IgD-negative memory B cell (primary cell): Measurements from ENCODE around the gene VASN. TPM values are rescaled to one million over a fixed set of nuclear protein-coding genes. Genes with fewer than 3 reads are reported as not detected.

Source experiments
- H3K27ac Mint-ChIP-seq, 3 donors: one replicate each; pipeline ENCODE4 v1.8.0; 2020 to 2022; ENCODE audit warnings: mild to moderate bottlenecking in 3 of 3, mixed read lengths in 3 of 3, moderate library complexity in 1 of 3
- H3K27me3 Mint-ChIP-seq: one replicate; pipeline ENCODE4 v1.8.0; 2021; ENCODE audit warnings: mixed read lengths
- H3K36me3 Mint-ChIP-seq: one replicate; pipeline ENCODE4 v1.8.0; 2020; ENCODE audit warnings: mild to moderate bottlenecking, mixed read lengths
- H3K4me1 Mint-ChIP-seq, 3 donors: one replicate each; pipeline ENCODE4 v1.8.0; 2020 to 2022; ENCODE audit warnings: mixed read lengths in 3 of 3, mild to moderate bottlenecking in 1 of 3
- H3K4me3 Mint-ChIP-seq, 4 donors: one replicate each; pipeline ENCODE4 v1.8.0; 2020 to 2022; ENCODE audit warnings: mild to moderate bottlenecking in 4 of 4, mixed read lengths in 4 of 4, moderate library complexity in 3 of 4
- H3K9me3 Mint-ChIP-seq, 3 donors: one replicate each; pipeline ENCODE4 v1.8.0; 2020 to 2021; ENCODE audit warnings: mixed read lengths in 3 of 3, mild to moderate bottlenecking in 1 of 3
- polyA plus RNA-seq: library from polyadenylated mRNA; unstranded; fragments of 300-500 nt; fragmentation: Illumina TruSeq; gene quantifications from one replicate; pipeline ENCODE4 v1.2.3, GENCODE V29; 2021

Gene VASN
- polyA plus RNA-seq, 1 donor from 2014 or later = 0.45 TPM

GRCh38 chr16:4356820-4357219 is 14.8 kb upstream of the VASN start:
- Mint-ChIP-seq H3K27me3 (no peaks in the 10 kb centered on the region), H3K36me3 (no peaks in the 10 kb centered on the region), H3K27ac (no peak overlapping the region), H3K9me3 (no peaks in the 10 kb centered on the region), H3K4me1 (peaks cover 0 to 5% (median 4%) of the 10 kb centered on the region in 3 donors), H3K4me3 (no peak overlapping the region)

- Mint-ChIP-seq H3K27me3 (no peaks in the 10 kb centered on the region), H3K36me3 (no peaks in the 10 kb centered on the region), H3K9me3 (no peaks in the 10 kb centered on the region), H3K4me3 (no peak overlapping the region), H3K4me1 (peaks cover 2 to 9% (median 9%) of the 10 kb centered on the region in 3 donors), H3K27ac (no peak overlapping the region)
Measured at GRCh38 chr16:4358236-4358635, 13.4 kb upstream of the VASN start.

- H3K36me3 Mint-ChIP-seq = peaks cover under 1% of the 10 kb centered on the region
- peak overlapping the region in 2 of 3 donors; percentile 74 to 86 for H3K27ac Mint-ChIP-seq
- H3K4me1 Mint-ChIP-seq = peaks cover 3 to 9% (median 8%) of the 10 kb centered on the region in 3 donors
- no peaks in the 10 kb centered on the region for H3K27me3 Mint-ChIP-seq
- H3K9me3 Mint-ChIP-seq = no peaks in the 10 kb centered on the region
- H3K4me3 Mint-ChIP-seq = peak overlapping the region in 2 of 4 donors; percentile 28 to 58
Measured at GRCh38 chr16:4358831-4359561, 12.7 kb upstream of the VASN start.

GRCh38 chr16:4359914-4360313 is 11.7 kb upstream of the VASN start:
- peaks cover 5 to 11% (median 11%) of the 10 kb centered on the region in 3 donors for H3K4me1 Mint-ChIP-seq
- no peaks in the 10 kb centered on the region for H3K9me3 Mint-ChIP-seq
- no peak overlapping the region for H3K4me3 Mint-ChIP-seq
- H3K27me3 Mint-ChIP-seq = no peaks in the 10 kb centered on the region
- H3K36me3 Mint-ChIP-seq = peaks cover 2% of the 10 kb centered on the region
- H3K27ac Mint-ChIP-seq = no peak overlapping the region

GRCh38 chr16:4360538-4361021 is 11.1 kb upstream of the VASN start:
- H3K9me3 Mint-ChIP-seq = no peaks in the 10 kb centered on the region
- no peaks in the 10 kb centered on the region for H3K27me3 Mint-ChIP-seq
- H3K4me3 Mint-ChIP-seq = no peak overlapping the region
- no peak overlapping the region for H3K27ac Mint-ChIP-seq
- H3K4me1 Mint-ChIP-seq = peaks cover 12 to 16% (median 15%) of the 10 kb centered on the region in 3 donors
- H3K36me3 Mint-ChIP-seq = peaks cover 2% of the 10 kb centered on the region

GRCh38 chr16:4361033-4361943 is 10.4 kb upstream of the VASN start:
- no peaks in the 10 kb centered on the region for H3K9me3 Mint-ChIP-seq
- no peaks in the 10 kb centered on the region for H3K27me3 Mint-ChIP-seq
- H3K36me3 Mint-ChIP-seq = peaks cover 2% of the 10 kb centered on the region
- peak overlapping the region in 1 of 3 donors; percentile 16 for H3K27ac Mint-ChIP-seq
- no peak overlapping the region for H3K4me3 Mint-ChIP-seq
- H3K4me1 Mint-ChIP-seq = peaks cover 15 to 16% (median 16%) of the 10 kb centered on the region in 3 donors

GRCh38 chr16:4361944-4362311 is 9.7 kb upstream of the VASN start:
- Mint-ChIP-seq H3K9me3 (no peaks in the 10 kb centered on the region), H3K4me3 (no peak overlapping the region), H3K36me3 (peaks cover 2% of the 10 kb centered on the region), H3K27ac (no peak overlapping the region), H3K4me1 (peaks cover 15 to 19% (median 16%) of the 10 kb centered on the region in 3 donors), H3K27me3 (no peaks in the 10 kb centered on the region)

- Mint-ChIP-seq H3K4me1 (peaks cover 16 to 24% (median 20%) of the 10 kb centered on the region in 3 donors), H3K36me3 (peaks cover 3% of the 10 kb centered on the region), H3K27me3 (no peaks in the 10 kb centered on the region), H3K4me3 (peak overlapping the region in 3 of 4 donors; percentile 55 to 73 (median 72)), H3K27ac (peak overlapping the region; percentile 25 to 89 (median 71)), H3K9me3 (no peaks in the 10 kb centered on the region)
Measured at GRCh38 chr16:4362476-4363135, 9.0 kb upstream of the VASN start.

- Mint-ChIP-seq H3K9me3 (no peaks in the 10 kb centered on the region), H3K27ac (peak overlapping the region; percentile 71 to 94 (median 93)), H3K4me1 (peaks cover 12 to 25% (median 22%) of the 10 kb centered on the region in 3 donors), H3K27me3 (no peaks in the 10 kb centered on the region), H3K4me3 (peak overlapping the region; percentile 59 to 83 (median 77)), H3K36me3 (peaks cover 7% of the 10 kb centered on the region)
Measured at GRCh38 chr16:4364196-4365013, 7.2 kb upstream of the VASN start.

GRCh38 chr16:4365014-4365406 is 6.6 kb upstream of the VASN start:
- no peaks in the 10 kb centered on the region for H3K9me3 Mint-ChIP-seq
- no peaks in the 10 kb centered on the region for H3K27me3 Mint-ChIP-seq
- H3K27ac Mint-ChIP-seq = peak overlapping the region; percentile 71 to 94 (median 93)
- H3K4me1 Mint-ChIP-seq = peaks cover 12 to 25% (median 22%) of the 10 kb centered on the region in 3 donors
- peak overlapping the region; percentile 49 to 63 (median 55) for H3K4me3 Mint-ChIP-seq
- H3K36me3 Mint-ChIP-seq = peaks cover 7% of the 10 kb centered on the region

GRCh38 chr16:4365615-4366014 is 6.0 kb upstream of the VASN start:
- Mint-ChIP-seq H3K4me1 (peaks cover 12 to 25% (median 22%) of the 10 kb centered on the region in 3 donors), H3K9me3 (no peaks in the 10 kb centered on the region), H3K4me3 (peak overlapping the region in 3 of 4 donors; percentile 49 to 65 (median 56)), H3K27me3 (no peaks in the 10 kb centered on the region), H3K27ac (peak overlapping the region in 2 of 3 donors; percentile 93 to 94), H3K36me3 (peaks cover 7% of the 10 kb centered on the region)

- H3K27ac Mint-ChIP-seq = peak overlapping the region in 2 of 3 donors; percentile 93 to 94
- H3K9me3 Mint-ChIP-seq = no peaks in the 10 kb centered on the region
- peaks cover 12 to 25% (median 22%) of the 10 kb centered on the region in 3 donors for H3K4me1 Mint-ChIP-seq
Measured at GRCh38 chr16:4366016-4366415, 5.6 kb upstream of the VASN start.

GRCh38 chr16:4367393-4367856 is 4.2 kb upstream of the VASN start:
- Mint-ChIP-seq H3K9me3 (no peaks in the 10 kb centered on the region), H3K36me3 (peaks cover 7% of the 10 kb centered on the region), H3K27me3 (no peaks in the 10 kb centered on the region), H3K4me3 (peak overlapping the region in 1 of 4 donors; percentile 43), H3K4me1 (peaks cover 12 to 26% (median 22%) of the 10 kb centered on the region in 3 donors), H3K27ac (no peak overlapping the region)

More at GRCh38 chr16:4366016-4366415, 5.6 kb upstream of the VASN start:
- Mint-ChIP-seq H3K27me3 (no peaks in the 10 kb centered on the region), H3K4me3 (peak overlapping the region in 2 of 4 donors; percentile 65), H3K36me3 (peaks cover 7% of the 10 kb centered on the region)
